Limb (tissue), 2 donors: ENCODE data around the gene MATN1.
A peak's percentile ranks its signal among the peaks of the same experiment; 100 is the strongest.

Experiments used
- DNase-seq, 2 donors: peaks; one replicate each; pipeline ENCODE4 v3.0.0-alpha.2; 2016; ENCODE audit errors: extremely low spot score in 2 of 2

The MATN1 gene

DNA sequence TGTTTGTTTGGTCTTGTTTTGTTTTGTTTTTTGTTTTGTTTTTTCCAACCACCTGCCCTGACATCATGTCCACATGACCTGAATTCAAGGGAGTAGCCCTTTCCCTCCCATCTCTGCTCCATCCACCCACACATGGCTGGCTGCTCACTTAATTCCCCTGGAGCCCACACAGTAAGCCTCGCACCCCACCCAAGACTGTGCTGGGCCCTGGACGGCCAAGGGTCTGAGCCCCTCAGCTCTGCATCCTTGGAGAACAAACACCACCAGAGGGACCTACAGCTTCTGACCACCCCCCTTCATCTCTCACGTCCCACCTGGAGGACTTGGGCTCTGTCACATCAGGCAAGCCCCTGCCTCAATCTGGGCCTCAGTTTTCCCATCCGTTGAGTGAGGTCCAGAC is 39.1 kb downstream of the MATN1 start:
- DNase-seq = peak in 1 of 2 donors; percentile 17

DNA sequence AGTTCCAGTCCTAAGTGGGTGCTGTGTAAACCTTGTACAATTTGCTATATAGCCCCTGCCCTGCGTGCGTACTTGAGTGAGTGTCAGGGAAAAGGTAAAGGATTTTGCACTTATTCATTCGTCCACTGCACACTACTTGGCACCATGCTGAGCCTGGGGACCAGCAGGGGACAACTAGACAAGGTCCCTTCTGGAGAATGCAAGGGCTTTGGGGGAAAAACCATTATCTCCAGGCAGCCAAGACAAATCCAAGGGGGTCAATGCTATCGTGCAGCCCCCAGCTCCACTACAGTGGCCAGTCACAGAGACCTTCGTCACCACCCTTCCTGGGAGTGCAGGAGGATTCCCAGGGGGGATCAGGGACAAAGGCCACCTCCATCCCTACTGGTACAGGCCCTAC is 39.7 kb downstream of the MATN1 start:
- DNase-seq = peak in 1 of 2 donors; percentile 4

DNA sequence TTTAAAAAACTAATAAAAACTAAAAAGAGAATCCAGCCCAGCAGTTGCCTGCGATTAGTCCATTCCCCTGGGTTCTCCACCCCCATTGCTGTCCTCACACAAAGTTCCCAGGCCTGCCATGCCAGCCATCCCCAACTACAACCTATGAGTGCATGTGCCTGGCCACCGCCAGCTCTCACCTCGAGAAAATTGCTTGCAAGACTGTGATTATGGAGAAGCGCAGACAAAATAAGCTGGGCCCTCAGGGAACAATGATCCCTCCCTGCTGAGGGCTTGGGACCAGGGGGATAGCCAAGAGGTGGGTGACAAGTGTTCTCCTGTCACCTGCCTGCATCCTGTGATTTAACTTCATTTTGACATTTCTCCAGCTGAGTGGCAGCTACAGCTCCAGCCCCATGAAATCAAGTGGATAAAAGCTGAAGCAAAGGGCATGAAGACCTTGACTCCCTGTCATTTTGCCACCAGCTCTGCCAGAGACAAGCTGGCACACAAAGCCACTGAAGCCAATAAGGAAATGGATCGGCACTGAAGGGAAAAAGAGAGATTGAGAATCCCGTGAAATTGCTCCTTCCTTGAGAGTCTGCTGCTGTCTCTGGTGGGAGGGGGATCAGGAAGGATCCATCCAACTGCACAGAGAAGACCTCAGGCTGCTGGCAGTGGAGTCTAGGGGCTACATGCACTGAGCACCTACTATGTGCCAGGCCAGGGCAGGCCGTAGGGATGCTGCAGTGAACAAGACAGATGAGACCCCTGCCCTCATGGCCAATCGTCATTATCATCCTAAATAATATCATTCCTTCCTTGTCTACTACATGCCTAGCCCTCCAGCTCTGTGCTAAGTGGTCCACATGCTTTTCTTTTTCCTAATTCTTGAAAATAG is 40.7 kb downstream of the MATN1 start:
- peak in 1 of 2 donors; percentile 12 for DNase-seq

DNA sequence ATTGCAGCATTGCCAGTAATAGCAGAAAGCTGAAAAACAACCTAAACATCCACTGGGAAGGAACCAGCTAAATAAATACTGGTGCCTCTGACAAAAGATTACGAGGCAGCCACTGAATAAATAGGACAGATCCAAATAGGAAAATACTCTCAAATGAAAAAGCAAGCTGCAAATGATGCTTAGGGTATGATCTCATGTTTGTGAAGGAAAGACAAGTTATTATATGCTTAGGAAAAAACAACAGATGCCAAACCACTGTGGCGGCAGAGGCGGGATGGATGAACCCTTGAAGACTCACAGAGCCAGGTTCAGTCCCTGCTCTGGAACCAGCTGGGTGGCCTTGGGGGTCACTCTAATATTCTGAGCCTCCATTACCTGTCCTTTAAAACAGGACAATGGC is 41.6 kb downstream of the MATN1 start:
- DNase-seq = no peak

DNA sequence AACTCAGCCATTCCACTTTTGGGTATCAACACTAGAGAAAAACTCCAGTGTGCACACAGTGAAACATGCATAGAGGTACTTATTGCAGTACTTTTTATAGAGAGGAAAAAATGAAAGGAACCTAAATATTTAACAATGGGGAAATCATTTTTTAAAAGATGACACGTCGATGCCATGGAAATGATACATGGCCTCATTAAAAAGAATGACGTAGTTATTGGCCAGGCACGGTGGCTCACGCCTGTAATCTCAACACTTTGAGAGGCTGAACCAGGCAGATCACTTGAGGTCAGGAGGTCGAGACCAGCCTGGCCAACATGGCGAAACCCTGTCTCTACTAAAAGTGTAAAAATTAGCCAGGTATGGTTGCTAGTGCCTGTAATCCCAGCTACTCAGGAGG is 42.5 kb downstream of the MATN1 start:
- no peak for DNase-seq

DNA sequence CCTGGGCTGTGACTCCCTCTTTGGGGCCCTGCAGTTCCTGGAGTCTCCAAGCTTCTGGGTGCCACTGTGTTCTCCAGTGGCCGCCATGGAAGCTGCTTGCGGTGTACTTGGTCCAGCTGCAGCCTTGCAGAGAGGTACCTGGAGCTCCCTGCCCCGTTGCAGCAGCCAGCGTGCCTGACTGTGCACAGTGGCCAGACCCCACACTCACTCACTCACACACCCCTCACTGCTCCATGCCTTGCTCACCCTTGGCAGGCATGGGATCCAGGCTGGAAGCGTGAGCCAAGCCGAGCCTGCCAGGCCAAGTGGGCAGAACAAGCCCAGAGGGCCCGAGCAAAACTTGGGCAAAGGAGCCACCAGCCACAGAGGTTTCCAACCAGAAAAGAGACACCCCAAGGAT is 43.0 kb downstream of the MATN1 start:
- DNase-seq = no peak

DNA sequence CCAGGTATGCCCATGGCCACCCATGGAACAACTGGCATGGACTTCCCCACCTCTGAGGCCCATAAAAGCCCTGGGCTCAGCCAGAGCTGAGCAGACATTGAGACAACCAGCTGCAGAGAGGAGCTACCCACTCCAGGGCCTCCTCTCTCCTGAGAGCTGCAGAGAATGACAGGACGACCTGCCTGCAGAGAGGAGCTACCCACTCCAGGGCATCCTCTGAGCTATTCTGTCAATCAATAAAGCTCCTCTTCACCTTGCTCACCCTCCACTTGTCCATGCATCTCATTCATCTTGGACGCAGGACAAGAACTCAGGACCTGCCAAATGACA is 43.4 kb downstream of the MATN1 start:
- DNase-seq = peak in 1 of 2 donors; percentile 2

DNA sequence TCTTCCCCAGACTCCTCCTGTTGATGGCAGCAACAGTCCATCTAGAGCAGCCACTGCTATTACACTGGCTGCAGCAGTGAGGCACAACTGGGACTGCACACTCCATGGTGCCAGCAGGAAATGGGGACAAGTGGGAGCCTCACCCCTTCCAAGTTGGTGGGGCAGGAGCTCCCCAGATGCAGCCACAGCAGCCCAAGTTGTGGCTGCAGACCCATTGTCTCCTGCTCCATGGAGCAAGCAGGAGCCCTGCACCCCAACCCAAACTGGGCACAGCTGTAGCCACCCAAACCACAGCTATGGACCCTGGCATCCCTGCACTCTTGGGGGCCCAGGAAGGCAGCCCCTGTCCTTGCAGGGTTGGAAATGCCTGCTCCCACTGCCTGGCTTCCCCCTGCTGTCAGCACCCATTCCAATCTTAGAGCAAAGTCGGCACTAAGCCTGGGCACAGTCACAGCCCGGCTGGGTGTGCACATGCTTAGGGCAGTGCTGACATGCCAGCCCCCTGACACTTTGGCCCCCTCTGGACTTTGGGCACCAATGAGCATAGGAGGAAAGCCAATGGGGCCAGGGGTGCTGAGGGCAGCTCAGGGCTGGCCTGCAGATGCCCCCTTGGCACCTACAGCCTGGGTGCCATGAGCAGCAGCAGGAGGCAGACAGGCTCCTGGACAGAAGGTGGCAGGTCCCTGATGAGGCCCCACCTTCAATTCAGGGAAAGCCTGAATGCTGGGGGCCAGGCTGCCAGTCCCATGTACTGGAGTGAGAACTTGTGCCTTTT is 44.0 kb downstream of the MATN1 start:
- peak in 1 of 2 donors; percentile 6 for DNase-seq

DNA sequence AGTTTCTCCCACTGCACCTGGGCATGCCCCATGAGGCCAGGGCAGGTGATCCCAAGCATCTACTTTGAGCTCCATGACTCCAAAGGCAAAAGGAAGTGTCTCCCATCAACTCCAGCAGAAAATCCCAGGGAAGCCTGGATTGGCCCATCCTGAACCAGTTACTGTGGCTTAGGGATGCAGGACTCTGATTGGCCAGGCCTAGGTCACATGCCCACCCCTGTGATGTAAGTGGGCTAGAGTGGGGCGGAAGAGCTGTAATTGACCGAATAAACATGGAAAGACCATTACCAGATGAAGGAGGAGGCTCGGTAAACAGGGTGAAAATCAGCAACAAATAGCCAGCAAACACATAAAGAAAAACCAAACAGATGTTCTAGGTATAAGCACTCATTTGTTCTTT is 45.2 kb downstream of the MATN1 start:
- no peak for DNase-seq

DNA sequence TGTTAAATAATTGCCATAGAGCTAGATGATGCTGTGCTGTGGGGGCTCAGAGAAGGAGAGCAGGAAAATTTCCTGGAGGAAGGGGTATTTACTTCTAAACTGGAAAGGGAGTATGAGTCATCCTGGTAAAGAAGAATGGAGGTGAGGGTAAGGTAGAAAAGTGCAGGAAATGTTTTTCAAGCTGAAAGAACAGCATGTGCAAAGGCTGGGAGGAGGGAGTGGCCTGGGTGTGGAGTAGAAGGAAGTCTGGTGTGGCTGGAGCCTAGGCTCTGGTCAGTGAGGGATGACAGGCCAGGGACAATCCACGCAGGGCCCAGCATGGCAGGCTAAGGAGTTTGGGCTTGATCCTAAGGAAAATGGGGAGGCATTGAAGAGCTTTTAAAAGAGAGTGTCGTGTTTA is 45.9 kb downstream of the MATN1 start:
- no peak for DNase-seq

DNA sequence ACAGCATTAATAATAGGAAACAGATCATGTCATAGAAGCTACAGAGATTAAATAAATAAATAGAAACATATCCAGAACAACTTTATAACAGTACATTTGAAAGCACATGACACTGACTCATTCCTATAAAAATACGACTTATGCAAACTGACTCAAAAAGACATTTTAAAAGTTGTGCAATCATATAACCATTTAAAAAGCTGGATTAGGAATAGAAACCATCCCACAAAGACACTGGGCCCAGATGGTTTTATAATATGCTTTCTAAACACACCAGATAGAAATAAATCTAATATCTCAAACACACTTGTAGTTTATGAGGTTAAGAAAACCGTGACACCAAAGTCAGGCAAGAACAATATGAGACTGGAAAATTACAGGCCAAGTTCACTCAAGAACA is 47.6 kb downstream of the MATN1 start:
- DNase-seq = no peak

DNA sequence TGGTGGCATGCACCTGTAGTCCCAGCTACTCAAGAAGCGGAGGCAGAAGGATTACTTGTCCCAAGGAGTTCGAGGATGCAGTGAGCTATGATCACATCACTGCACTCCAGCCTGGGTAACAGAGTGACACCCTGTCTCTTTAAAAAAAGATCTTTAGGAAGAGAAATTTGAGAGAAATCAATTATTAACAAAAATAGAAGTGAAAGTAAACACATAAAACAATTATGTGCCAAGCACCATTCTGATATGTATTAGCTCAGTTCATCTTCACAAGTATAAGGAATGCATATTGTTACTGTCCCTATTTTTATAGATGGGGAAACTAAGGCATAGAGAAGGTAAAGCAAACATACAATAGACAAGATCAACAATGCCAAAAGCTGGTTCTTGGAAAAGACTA is 48.1 kb downstream of the MATN1 start:
- no peak for DNase-seq

DNA sequence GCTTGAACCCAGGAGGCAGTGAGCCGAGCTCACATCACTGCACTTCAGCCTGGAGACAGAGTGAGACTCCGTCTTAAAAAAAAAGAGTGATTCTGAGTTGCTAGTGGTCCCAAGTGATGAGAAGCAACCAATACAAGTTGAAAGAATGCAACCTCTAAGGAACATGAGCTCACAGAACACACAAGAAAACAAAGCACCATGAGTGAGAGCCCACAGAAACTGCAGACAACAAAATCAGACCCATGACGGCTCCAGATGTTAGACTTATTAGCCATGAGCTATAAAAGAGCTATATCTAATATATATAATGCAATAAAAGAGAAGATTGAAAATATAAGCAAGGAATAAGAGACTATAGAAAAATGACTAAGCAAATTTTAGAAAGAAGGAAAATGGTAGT is 50.0 kb downstream of the MATN1 start:
- no peak for DNase-seq

DNA sequence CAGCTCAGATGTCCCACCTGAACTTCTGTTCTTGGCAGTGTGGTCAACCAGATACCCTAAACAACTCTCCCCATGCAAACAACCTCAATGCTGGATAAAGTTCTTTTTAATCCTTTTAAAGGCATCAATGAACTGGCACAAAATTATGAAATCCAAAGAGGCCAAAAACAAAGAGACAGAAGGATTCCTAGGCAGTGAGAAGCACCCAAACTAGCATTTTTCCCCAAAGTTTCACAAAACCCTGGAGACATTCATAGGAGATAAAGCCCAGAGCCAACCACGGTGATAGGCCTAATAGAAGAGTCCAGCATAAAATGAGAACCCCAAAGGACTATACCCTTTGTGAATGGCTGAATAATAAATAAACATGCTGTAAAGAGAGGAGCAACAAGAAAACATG is 50.7 kb downstream of the MATN1 start:
- no peak for DNase-seq

DNA sequence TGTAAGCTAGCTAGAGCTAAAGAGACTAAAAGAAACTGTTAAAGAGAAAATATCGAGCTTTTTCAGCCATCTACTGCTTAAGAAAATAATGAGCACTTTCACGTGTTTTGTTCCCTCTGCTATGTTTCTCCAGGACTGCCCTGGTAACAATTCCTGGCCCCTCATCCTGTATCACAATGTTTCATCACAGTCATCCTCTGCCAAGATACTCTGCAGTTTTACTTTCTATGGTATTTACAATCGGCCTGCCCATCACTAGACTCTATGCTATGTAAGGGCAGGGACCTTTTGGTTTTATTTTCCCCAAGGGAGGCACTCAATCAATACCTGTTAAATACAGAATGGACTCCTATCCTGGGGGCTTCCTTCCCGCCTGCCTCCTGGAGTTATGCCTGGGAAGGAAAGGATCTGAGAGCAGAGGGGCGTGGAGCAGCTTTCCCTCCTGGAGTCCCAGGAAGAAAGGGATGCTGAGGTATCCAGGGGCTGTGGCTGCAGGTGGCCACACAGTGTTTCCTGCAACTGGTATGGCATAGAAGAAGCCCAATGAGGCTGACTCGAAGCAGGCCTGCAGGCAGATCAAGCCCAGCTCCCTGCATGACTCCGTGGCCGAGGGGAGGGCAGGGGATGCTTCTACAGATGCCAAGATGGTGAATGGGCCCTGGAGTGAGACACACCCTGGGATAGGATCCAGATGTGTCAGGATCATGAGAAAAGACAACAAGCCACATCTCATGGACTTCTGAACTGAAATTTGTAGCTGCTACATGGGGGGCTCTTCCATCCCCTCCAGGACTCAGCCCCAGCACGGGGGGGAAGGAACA is 52.9 kb downstream of the MATN1 start:
- no peak for DNase-seq

DNA sequence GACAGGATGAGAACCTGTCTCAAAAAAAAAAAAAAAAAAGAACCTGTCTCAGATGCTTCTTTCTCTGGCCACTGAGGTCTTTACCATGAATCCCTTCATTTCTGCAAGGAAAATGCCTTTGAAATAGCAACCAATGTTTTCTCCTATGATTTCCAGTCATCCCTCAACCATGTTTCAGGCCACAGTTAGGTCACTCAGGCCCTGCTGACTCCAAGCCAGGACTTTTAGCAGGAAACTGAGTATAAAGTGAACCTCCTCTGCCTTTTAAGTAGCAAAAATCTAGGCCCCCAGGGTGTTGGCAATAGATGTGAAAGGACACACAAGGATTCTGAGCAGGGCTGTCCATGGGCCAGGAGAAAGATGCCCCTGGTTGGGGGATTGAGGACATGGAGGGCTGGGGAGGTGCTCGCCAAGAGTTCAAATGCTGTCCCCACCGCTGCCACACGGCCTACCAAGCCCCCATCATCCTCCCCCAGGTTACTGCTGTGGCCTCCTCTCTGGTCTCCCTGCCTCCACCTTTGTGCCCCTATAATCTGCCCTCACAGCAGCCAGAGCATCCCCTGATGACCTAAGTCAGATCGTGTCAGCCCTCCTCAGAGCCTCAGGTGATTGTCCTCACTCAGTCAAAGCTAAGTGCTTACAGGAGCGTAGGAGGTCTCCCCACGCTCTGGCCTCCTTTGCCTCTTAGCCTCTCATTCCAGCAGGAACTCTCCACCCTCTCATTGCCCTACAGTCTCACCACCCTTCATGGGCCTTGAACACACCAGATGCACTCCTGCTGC is 54.6 kb downstream of the MATN1 start:
- DNase-seq = no peak

DNA sequence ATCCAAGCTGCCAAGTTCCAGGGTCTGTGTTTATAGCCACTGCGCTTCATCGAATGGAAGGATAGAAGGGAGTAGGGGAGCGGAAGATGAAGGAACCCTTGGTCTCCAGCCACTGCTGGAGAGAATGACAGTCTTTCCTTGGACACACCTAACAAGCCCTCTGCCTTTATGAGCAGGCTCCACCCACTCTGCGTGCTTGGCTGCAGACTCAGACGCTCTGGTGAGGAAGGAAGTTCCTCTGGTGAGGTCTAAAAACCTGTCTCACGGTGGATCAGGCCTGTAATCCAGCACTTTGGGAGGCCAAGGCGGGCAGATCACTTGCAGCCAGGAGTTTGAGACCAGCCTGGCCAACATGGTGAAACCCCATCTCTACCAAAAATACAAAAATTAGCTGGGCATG is 55.4 kb downstream of the MATN1 start:
- no peak for DNase-seq

DNA sequence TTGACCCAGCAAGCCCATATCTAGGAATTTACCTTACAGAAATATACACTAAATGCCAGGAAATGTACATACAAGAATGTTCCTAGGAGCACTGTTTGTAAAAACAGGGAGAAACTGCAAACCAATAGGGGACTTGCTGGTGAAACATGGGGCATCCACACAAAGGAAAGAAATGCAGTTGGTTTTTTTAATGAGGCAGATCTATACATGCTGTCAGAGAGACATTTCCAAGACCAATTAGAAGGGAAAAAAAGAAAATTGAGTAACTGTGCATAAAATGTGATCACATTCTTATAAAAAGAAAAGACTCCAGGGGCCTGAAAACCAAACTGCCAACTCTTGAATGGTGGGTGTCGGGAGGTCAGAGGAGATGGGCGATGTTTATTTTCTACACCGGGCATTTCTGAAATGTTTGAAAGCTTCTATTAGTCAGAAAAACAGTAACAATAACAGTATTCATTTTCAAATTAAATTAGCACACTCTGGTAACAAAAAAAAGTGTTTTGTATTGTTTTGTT is 56.6 kb downstream of the MATN1 start:
- DNase-seq = no peak

DNA sequence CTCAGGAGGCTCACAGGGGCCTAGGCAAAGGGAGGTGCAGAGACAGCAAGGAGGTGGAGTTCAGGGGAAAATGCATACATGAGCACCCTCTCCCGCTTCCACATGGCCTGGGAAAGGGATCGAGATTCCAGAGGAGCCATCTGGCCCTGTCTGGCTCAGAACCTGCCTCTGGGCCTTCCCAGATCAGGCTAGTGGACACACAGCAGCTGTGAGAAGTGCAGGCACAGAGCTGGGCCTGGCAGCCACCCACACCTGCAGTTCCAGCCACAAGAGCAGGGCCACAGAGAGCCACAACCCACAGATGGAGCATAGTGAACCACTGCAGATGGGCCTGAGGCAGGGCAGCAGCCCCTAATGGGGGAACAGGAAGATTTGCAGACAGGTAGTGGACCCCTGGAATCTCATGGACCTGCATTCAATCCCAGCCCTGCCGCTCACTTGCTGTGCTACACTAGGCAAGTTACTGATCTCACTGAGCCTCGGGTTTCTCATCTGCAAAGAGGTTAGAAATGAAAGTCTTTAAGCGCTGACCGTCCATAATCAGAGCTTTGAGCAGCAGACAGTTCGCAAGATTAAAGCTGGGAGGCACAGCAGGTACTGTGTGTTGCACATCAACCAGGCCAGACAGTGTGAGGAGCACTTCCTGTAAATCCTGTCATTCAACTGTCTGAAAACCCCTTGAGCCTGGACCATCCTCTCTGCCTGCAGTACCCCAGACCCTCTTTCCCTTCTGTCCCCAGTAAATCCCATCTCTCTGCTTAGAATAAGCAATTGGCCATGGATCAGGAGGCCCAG is 58.0 kb downstream of the MATN1 start:
- DNase-seq = no peak

DNA sequence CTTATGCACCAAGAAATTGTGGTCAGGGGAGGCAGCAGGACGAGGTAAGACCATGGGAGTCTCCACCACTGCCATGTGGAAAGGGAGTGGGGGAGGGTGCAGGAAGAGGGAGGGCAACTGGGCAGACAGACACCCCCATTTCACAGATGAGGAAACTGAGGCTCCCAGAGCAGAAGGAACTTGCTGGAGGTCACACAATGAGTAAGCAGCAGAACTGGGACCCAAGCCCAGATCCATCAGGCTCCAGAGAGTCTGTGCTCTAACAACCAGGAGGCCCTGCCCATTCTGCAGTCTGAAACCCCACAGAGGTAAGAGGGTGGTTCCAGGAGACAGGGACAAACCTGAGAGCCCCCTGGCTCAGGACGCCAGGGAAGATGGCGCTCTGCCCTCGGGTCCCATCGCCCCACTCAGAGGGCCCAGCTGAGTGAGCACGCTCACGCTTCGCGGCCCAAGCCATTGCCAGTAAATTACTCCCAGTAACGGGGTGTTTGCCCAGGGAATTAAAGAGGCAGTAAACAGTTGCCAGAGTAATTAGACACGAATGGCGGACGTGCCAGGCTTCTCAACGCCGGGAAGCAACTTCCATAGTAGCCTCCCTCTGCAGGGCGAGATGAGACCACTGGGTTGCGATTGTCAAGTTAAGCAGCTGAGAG is 59.2 kb downstream of the MATN1 start:
- DNase-seq = no peak
